ENCODE results near the gene LPP. TPM values are rescaled to one million over a fixed set of nuclear protein-coding genes. Genes with fewer than 3 reads are reported as not detected.

The LPP gene
- total and polyA plus RNA-seq, 10 of the 15 experiments (the other 5 are each of a cell fraction or from before 2014, with no cell fraction given) = under 0.01 to 0.62 (median 0.03) TPM

GRCh38 chr3:188259191-188259590 lies 105.2 kb downstream of the LPP start:
- BruUV-seq (replicated peaks) = no TSS peak
- no peak for FAIRE-seq

More at GRCh38 chr3:188259191-188259590, 105.2 kb downstream of the LPP start:
- SMC1A ChIA-PET (ENCODE audit: uncharacterized antibody, unreplicated experiment) = no interaction called here
- Histone ChIP-seq H3K27me3 (replicated peaks in 1 of 2; ENCODE audit: control insufficient read depth in 2 of 2, insufficient read depth in 2 of 2, low read length in 1 of 2) (no peaks in the 10 kb centered on the region; a peak in 2 of 4 replicates), H3K4me2 (ENCODE audit: control insufficient read depth, insufficient read depth) (no peak overlapping the region), H3K79me2 (ENCODE audit: control insufficient read depth, insufficient read depth, low read length) (no peaks in the 10 kb centered on the region), H4K20me1 (ENCODE audit: control insufficient read depth, insufficient read depth) (no peaks in the 10 kb centered on the region), H2AFZ (ENCODE audit: control insufficient read depth, low read depth, low read length) (no peak overlapping the region), H3K4me3 (no peak overlapping the region), H3K9ac (ENCODE audit: control insufficient read depth, insufficient read depth, low read length) (no peak overlapping the region), H3K27ac (ENCODE audit: control insufficient read depth, insufficient read depth) (no peak overlapping the region), H3K36me3 (ENCODE audit: control insufficient read depth in 2 of 2, insufficient read depth in 2 of 2, low read length in 1 of 2) (no peaks in the 10 kb centered on the region), H3K4me1 (ENCODE audit: control insufficient read depth, insufficient read depth, low read length) (no peaks in the 10 kb centered on the region), H3K9me3 (replicated peaks; ENCODE audit: control insufficient read depth, insufficient read depth, low read length) (no peaks in the 10 kb centered on the region)
- no peak for TF ChIP-seq POLR2A (IDR thresholded peaks at IDR 0.05; ENCODE audit: low read depth, low read length)
- TF ChIP-seq KLF5 (IDR thresholded peaks at IDR 0.05; ENCODE audit: partially characterized antibody) = no peak
- TF ChIP-seq NKRF (conservative IDR thresholded peaks at IDR 0.05) = no peak
- no peak for TF ChIP-seq POU2F2 (IDR thresholded peaks at IDR 0.05; ENCODE audit: borderline replicate concordance, low read depth, low read length)
- no peak for TF ChIP-seq TAF1 (IDR thresholded peaks at IDR 0.05; ENCODE audit: borderline replicate concordance, low read depth, low read length)
- no peak for TF ChIP-seq LARP7 (IDR thresholded peaks at IDR 0.05)
- TF ChIP-seq, protein P1, sequence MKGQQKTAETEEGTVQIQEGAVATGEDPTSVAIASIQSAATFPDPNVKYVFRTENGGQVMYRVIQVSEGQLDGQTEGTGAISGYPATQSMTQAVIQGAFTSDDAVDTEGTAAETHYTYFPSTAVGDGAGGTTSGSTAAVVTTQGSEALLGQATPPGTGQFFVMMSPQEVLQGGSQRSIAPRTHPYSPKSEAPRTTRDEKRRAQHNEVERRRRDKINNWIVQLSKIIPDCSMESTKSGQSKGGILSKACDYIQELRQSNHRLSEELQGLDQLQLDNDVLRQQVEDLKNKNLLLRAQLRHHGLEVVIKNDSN (IDR thresholded peaks at IDR 0.05; ENCODE audit: borderline replicate concordance, extremely low read length, insufficient read depth, low read depth, low read length) = no peak
- no peak for TF ChIP-seq ZNF622 (IDR thresholded peaks at IDR 0.05)
- TF ChIP-seq FOXK2 (IDR thresholded peaks at IDR 0.05) = no peak
- TF ChIP-seq HCFC1 (IDR thresholded peaks at IDR 0.05; ENCODE audit: low read length) = no peak
- TF ChIP-seq ZBTB11 (CRISPR knock-in tag; IDR thresholded peaks at IDR 0.05) = no peak
- TF ChIP-seq ZBTB40 (IDR thresholded peaks at IDR 0.05; ENCODE audit: borderline replicate concordance) = no peak
- TF ChIP-seq ASH2L (IDR thresholded peaks at IDR 0.05; ENCODE audit: borderline replicate concordance, low read depth) = no peak
- WGBS (ENCODE audit: insufficient coverage, insufficient replicate concordance, low lambda C conversion rate, missing lambda C conversion rate) = 19% methylated on average over 2 of the region's 2 CpGs
- intact Hi-C loops (cut with micrococcal nuclease; ENCODE audit: unreplicated experiment) (no loop called here), in situ Hi-C loops (cut with MboI) (no loop called here)
- CTCF ChIA-PET = no interaction called here
- POLR2A ChIA-PET = no interaction called here
- RAD21 ChIA-PET (ENCODE audit: unreplicated experiment) = no interaction called here
- DNase-seq (ENCODE audit: low read depth, low spot score) = no peak
- no peak for ATAC-seq

Measured in GM12878 (cell line).